GM12878 (cell line): ENCODE data around the gene SPPL3. TPM values are rescaled to one million over a fixed set of nuclear protein-coding genes. Genes with fewer than 3 reads are reported as not detected.

ENCODE experiments used
- ATAC-seq: fragments of 200-7000 bp; cut with Tn5 transposase; 3 replicates; pipeline ENCODE4 v1.9.1; 2020; ENCODE audit warnings: mild to moderate bottlenecking, moderate library complexity
- BruUV-seq: library from RNA; stranded (reverse); fragments of 400-500 nt; replicated peaks from 2 replicates; lab custom pipeline; 2021; lab: Mats Ljungman, UMichigan
- CTCF ChIA-PET: fragments of 300-600 bp; sonication (Branson Sonifier 250); formaldehyde crosslinking; extraction: SDS; loops from one replicate; lab custom pipeline; 2021; ENCODE audit warnings: inconsistent platforms; lab: Yijun Ruan, JAX
- POLR2A ChIA-PET: fragments of 350-600 bp; formaldehyde crosslinking; extraction: SDS; loops from one replicate; lab custom pipeline; 2021; ENCODE audit warnings: inconsistent platforms; lab: Charles Lee
- RAD21 ChIA-PET: fragments of 300-600 bp; sonication (Branson Sonifier 250); formaldehyde crosslinking; loops from one replicate; lab custom pipeline; 2023; ENCODE audit warnings: antibody characterized with exemption; ENCODE audit not compliant: unreplicated experiment; lab: Charles Lee
- SMC1A ChIA-PET: fragments of 300-600 bp; sonication (Branson Sonifier 250); formaldehyde crosslinking; loops from one replicate; lab custom pipeline; 2023; ENCODE audit not compliant: unreplicated experiment, uncharacterized antibody; lab: Charles Lee
- DNase-seq: peaks from one replicate; pipeline ENCODE4 v3.0.0-alpha.2; 2011; ENCODE audit warnings: low read depth, low spot score
- FAIRE-seq: peaks from 3 replicates; lab custom pipeline; 2011; peaks lifted over from hg19 to GRCh38; lab: Jason Lieb, UNC
- H2AFZ ChIP-seq: 2 replicates; pipeline ENCODE4 v1.6.0; 2011; ENCODE audit warnings: low read depth, low read length, control low read depth; ENCODE audit not compliant: control insufficient read depth
- H3K27ac ChIP-seq: 2 replicates; pipeline ENCODE4 v1.5.1; 2011; ENCODE audit warnings: control low read depth; ENCODE audit not compliant: control insufficient read depth, insufficient read depth
- H3K27me3 ChIP-seq, 2 experiments: replicated peaks in 1 of 2; 2 replicates each; pipeline versions ENCODE4 v1.6.0 to v1.6.1; 2011; ENCODE audit warnings: low read length in 1 of 2; ENCODE audit not compliant: control insufficient read depth in 2 of 2, insufficient read depth in 2 of 2
- H3K36me3 ChIP-seq, 2 experiments: 2 replicates each; pipeline ENCODE4 v1.5.1; 2011; ENCODE audit warnings: low read length in 1 of 2; ENCODE audit not compliant: control insufficient read depth in 2 of 2, insufficient read depth in 2 of 2
- H3K4me1 ChIP-seq: 2 replicates; pipeline ENCODE4 v1.6.1; 2011; ENCODE audit warnings: mild to moderate bottlenecking, low read length, moderate library complexity, mixed read lengths; ENCODE audit not compliant: control insufficient read depth, insufficient read depth
- H3K4me2 ChIP-seq: 2 replicates; pipeline ENCODE4 v1.6.0; 2011; ENCODE audit warnings: control low read depth; ENCODE audit not compliant: control insufficient read depth, insufficient read depth
- H3K4me3 ChIP-seq: fragments of 200-600 bp; sonication (generic); 2 replicates; pipeline ENCODE4 v1.5.1; 2016
- H3K79me2 ChIP-seq: 2 replicates; pipeline ENCODE4 v1.6.0; 2011; ENCODE audit warnings: low read length; ENCODE audit not compliant: control insufficient read depth, insufficient read depth
- H3K9ac ChIP-seq: 2 replicates; pipeline ENCODE4 v1.8.0; 2011; ENCODE audit warnings: low read length, control low read depth, mixed read lengths; ENCODE audit not compliant: control insufficient read depth, insufficient read depth
- H3K9me3 ChIP-seq: replicated peaks from 3 replicates; pipeline ENCODE4 v1.5.1; 2011; ENCODE audit warnings: mild to moderate bottlenecking, low read length; ENCODE audit not compliant: control insufficient read depth, insufficient read depth
- H4K20me1 ChIP-seq: 2 replicates; pipeline ENCODE4 v1.6.0; 2011; ENCODE audit not compliant: control insufficient read depth, insufficient read depth
- ESRRA ChIP-seq: IDR thresholded peaks from 2 replicates; pipeline ENCODE4 v1.6.1; 2012; ENCODE audit warnings: mild to moderate bottlenecking, low read length, improper control_type of control experiment
- LARP7 ChIP-seq: fragments of 450-650 bp; IDR thresholded peaks from 2 replicates; pipeline ENCODE4 v1.6.1; 2017; ENCODE audit warnings: mild to moderate bottlenecking
- MTA3 ChIP-seq: IDR thresholded peaks from 2 replicates; pipeline ENCODE4 v1.6.1; 2012; ENCODE audit warnings: low read length, inconsistent platforms, borderline replicate concordance
- RUNX3 ChIP-seq: IDR thresholded peaks from 2 replicates; pipeline ENCODE4 v1.6.1; 2012; ENCODE audit warnings: low read length, inconsistent platforms
- SMAD5 ChIP-seq: IDR thresholded peaks from 2 replicates; pipeline ENCODE4 v1.6.1; 2016; ENCODE audit warnings: antibody characterized with exemption, low read depth
- ZSCAN29 ChIP-seq: fragments of 450-650 bp; IDR thresholded peaks from 2 replicates; pipeline ENCODE4 v1.6.1; 2017; ENCODE audit warnings: mild to moderate bottlenecking, moderate library complexity
- WGBS: methylation state at CpG from one replicate; pipeline ENCODE4 v1.1.6; 2016; ENCODE audit warnings: low lambda C conversion rate; ENCODE audit not compliant: insufficient replicate concordance, insufficient coverage; ENCODE audit errors: missing lambda C conversion rate; 5-methylcytosine and 5-hydroxymethylcytosine counted together
- in situ Hi-C: fragments of 300-500 bp; cut with MboI; formaldehyde crosslinking; loops from 9 replicates; pipeline ENCODE4 v1.14.3; 2018; ENCODE audit warnings: mixed read lengths
- intact Hi-C: fragments of 100-400 bp; cut with micrococcal nuclease; formaldehyde crosslinking; loops from one replicate; pipeline ENCODE4 v1.14.2; 2022; ENCODE audit not compliant: unreplicated experiment
- polyA plus RNA-seq, 11 experiments: library from polyadenylated mRNA; depleted of rRNA in 4 of 11; unstranded in 6 of 11; stranded (reverse) in 5 of 11; fragments of >200 nt; fragmentation: Nextera tagmentation in 4 of 11; fragmentation: Illumina TruSeq in 1 of 11; extraction: Ambion mirVana in 4 of 11; extraction: Trizol in 1 of 11; gene quantifications; 1 replicate in 1 of 11; 2 replicates in 10 of 11; pipeline versions ENCODE4 v1.2.1 to v1.2.3, GENCODE V29; 2011 to 2016; ENCODE audit warnings: inconsistent platforms in 2 of 11, missing spikeins in 2 of 11, low read depth in 1 of 11
- total RNA-seq, 4 experiments: library from RNA; depleted of rRNA in 3 of 4; stranded (reverse); fragments of >200 nt in 3 of 4; fragmentation: Illumina TruSeq in 1 of 4; extraction: Trizol in 1 of 4; gene quantifications; 2 replicates each; pipeline versions ENCODE4 v1.2.1 to v1.2.3, GENCODE V29; 2013 to 2021
- TF ChIP-seq, protein P1 (sequence below): fragments of 450-650 bp; IDR thresholded peaks from 2 replicates; pipeline ENCODE4 v1.6.1; 2014; ENCODE audit warnings: mild to moderate bottlenecking

SPPL3 gene
- total and polyA plus RNA-seq, 10 of the 15 experiments (the other 5 are each of a cell fraction or from before 2014, with no cell fraction given) = 4.3 to 45.5 (median 11.7) TPM

DNA sequence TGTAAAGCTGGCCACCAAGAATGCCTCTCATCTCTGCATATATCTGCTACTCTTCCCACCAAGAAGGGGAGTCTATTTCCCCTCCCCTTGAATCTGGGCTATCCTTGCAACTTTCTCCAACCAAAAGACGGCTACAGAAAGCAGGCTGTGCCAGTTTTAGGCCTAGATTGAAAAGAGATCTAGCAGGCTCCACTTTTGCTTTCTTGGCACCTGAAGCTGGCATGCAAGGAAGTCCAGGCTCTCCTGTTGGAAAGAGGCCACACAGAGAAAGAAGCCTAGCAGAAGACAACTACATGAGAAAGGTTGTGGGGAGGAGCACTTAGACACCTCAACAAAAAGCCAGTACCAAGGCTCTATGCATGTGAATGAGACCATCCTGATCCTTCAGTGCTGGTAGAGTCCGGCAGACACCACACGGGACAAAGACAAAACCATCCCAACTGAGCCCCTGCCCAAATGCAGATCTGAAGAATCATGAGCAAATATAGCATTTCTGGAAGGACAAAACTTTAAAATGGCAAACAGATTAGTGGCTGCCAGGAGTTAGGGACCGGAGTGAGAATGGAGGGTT lies 68.0 kb downstream of the SPPL3 start:
- H3K27ac ChIP-seq = peak overlapping the region; percentile 96; the same call in 1 of the 2 replicates
- ChIA-PET SMC1A (interaction anchor here (1.0 to 13.4 kb wide), 11 partner anchors 11 to 66 kb away, joined by 3 to 164 read pairs (median 5); no protein-coding TSS in a partner anchor), POLR2A (interaction anchor here (4.4 to 6.3 kb wide), 2 partner anchors 13 to 38 kb away, joined by 15 to 71 read pairs; no protein-coding TSS in a partner anchor), CTCF (interaction anchor here (1.5 to 4.0 kb wide), 6 partner anchors 12 to 189 kb away, joined by 3 to 21 read pairs (median 8); no protein-coding TSS in a partner anchor), RAD21 (interaction anchor here (1.3 to 8.7 kb wide), 4 partner anchors 12 to 136 kb away, joined by 3 to 81 read pairs (median 26); no protein-coding TSS in a partner anchor)
- no peaks in the 10 kb centered on the region for H4K20me1 ChIP-seq
- no peak for FAIRE-seq
- no peak for DNase-seq
- 97% methylated on average over 4 of the region's 4 CpGs for WGBS
- TF ChIP-seq RUNX3 (no peak), ZSCAN29 (no peak), LARP7 (0 out of 2 replicates have a peak, but pooled peaks have one; percentile 31), MTA3 (no peak), SMAD5 (no peak), ESRRA (no peak)
- TF ChIP-seq, protein P1, sequence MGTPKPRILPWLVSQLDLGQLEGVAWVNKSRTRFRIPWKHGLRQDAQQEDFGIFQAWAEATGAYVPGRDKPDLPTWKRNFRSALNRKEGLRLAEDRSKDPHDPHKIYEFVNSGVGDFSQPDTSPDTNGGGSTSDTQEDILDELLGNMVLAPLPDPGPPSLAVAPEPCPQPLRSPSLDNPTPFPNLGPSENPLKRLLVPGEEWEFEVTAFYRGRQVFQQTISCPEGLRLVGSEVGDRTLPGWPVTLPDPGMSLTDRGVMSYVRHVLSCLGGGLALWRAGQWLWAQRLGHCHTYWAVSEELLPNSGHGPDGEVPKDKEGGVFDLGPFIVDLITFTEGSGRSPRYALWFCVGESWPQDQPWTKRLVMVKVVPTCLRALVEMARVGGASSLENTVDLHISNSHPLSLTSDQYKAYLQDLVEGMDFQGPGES = no peak
- H2AFZ ChIP-seq = no peak overlapping the region
- peaks cover 58% of the 10 kb centered on the region for H3K79me2 ChIP-seq
- H3K4me1 ChIP-seq = peaks cover 47% of the 10 kb centered on the region
- no TSS peak for BruUV-seq
- H3K4me2 ChIP-seq = peak overlapping the region; percentile 100; the same call in 1 of the 2 replicates
- no peak for ATAC-seq
- no peak overlapping the region for H3K9ac ChIP-seq
- in situ Hi-C loops (no loop called here), intact Hi-C loops (no loop called here)
- H3K27me3 ChIP-seq = no peaks in the 10 kb centered on the region
- no peaks in the 10 kb centered on the region; a peak in 1 of 4 replicates for H3K36me3 ChIP-seq
- H3K9me3 ChIP-seq = no peaks in the 10 kb centered on the region; the same call in 2 of the 3 replicates
- no peak overlapping the region for H3K4me3 ChIP-seq
